Activated naive CD4-positive, alpha-beta T cell treated with anti-CD3 and anti-CD28 coated beads, Interleukin-2, amount 50 U/mL, for 16 hours (primary cell): ENCODE data around the gene MAFG.
"Not testable (repeated sequence)": the region's sequence is repeated elsewhere in the genome, so short reads cannot be mapped to it uniquely, and the experiment has no call there.

Source experiments
- DNase-seq: peaks from one replicate; pipeline ENCODE4 v3.0.0-alpha.2; 2020

Gene MAFG

GRCh38 chr17:81921996-81922565 is 5.5 kb downstream of the MAFG start:
- DNase-seq, result no peak

GRCh38 chr17:81921537-81921862 is 6.0 kb downstream of the MAFG start:
- no peak for DNase-seq

- DNase-seq, result no peak
These were observed 6.7 kb downstream of the MAFG start for GRCh38 chr17:81920612-81921536.

GRCh38 chr17:81918832-81919545 is 8.5 kb downstream of the MAFG start:
- DNase-seq, result no peak

GRCh38 chr17:81918333-81918669 is 9.2 kb downstream of the MAFG start:
- not testable (repeated sequence) for DNase-seq

GRCh38 chr17:81917565-81918332 is 9.8 kb downstream of the MAFG start, which contains the start of gene SIRT7:
Gene SIRT7, minus strand, starts transcription at chr17:81918176. Its CDS starts 45 bp downstream, at chr17:81918131.
- peak; percentile 72 for DNase-seq

- DNase-seq, result no peak
These were observed 11.1 kb downstream of the MAFG start for GRCh38 chr17:81916234-81917001.

- DNase-seq, result no peak
These were observed 12.2 kb downstream of the MAFG start for GRCh38 chr17:81915331-81915730.

GRCh38 chr17:81914103-81914850 is 13.3 kb downstream of the MAFG start:
- no peak for DNase-seq

- DNase-seq, result no peak
These were observed 14.0 kb downstream of the MAFG start for GRCh38 chr17:81913394-81914102.

- no peak for DNase-seq
These were observed 14.9 kb downstream of the MAFG start for GRCh38 chr17:81912441-81913309.

- DNase-seq, result no peak
These were observed 15.6 kb downstream of the MAFG start for GRCh38 chr17:81911969-81912368.

- peak; percentile 92 for DNase-seq
These were observed 16.1 kb downstream of the MAFG start, which contains the start of gene PCYT2 for GRCh38 chr17:81911277-81911961. Gene PCYT2, minus strand, starts transcription at chr17:81911399. Its CDS starts 44 bp downstream, at chr17:81911355.

GRCh38 chr17:81910840-81911276 is 16.7 kb downstream of the MAFG start:
- DNase-seq, result no peak

- DNase-seq, result no peak
These were observed 17.3 kb downstream of the MAFG start for GRCh38 chr17:81909966-81910839.

- no peak for DNase-seq
These were observed 18.3 kb downstream of the MAFG start for GRCh38 chr17:81909231-81909630.

GRCh38 chr17:81908793-81909192 is 18.7 kb downstream of the MAFG start:
- no peak for DNase-seq
